Muscle of leg (tissue), 11 donors: ENCODE results near the gene TMEM203. TPM values are rescaled to one million over a fixed set of nuclear protein-coding genes. Genes with fewer than 3 reads are reported as not detected.

ENCODE experiments used
- DNase-seq: peaks from one replicate; pipeline ENCODE4 v3.0.0; 2013
- H3K27ac ChIP-seq: one replicate; pipeline ENCODE4 v1.5.1; 2013; ENCODE audit warnings: mild to moderate bottlenecking, low read length, control low read depth
- H3K27me3 ChIP-seq: one replicate; pipeline ENCODE4 v1.6.1; 2013; ENCODE audit warnings: low read length; ENCODE audit not compliant: control insufficient read depth, insufficient read depth
- H3K36me3 ChIP-seq: one replicate; pipeline ENCODE4 v1.6.1; 2013; ENCODE audit warnings: low read length; ENCODE audit not compliant: control insufficient read depth, insufficient read depth
- H3K4me1 ChIP-seq: one replicate; pipeline ENCODE4 v1.6.1; 2013; ENCODE audit warnings: low read length; ENCODE audit not compliant: control insufficient read depth, insufficient read depth
- H3K4me3 ChIP-seq: one replicate; pipeline ENCODE4 v1.5.1; 2013; ENCODE audit warnings: low read length, control low read depth
- H3K9me3 ChIP-seq: replicated peaks from 2 replicates; pipeline ENCODE4 v1.6.1; 2013; ENCODE audit warnings: low read depth, low read length; ENCODE audit not compliant: control insufficient read depth
- WGBS: methylation state at CpG from one replicate; pipeline ENCODE4 v1.1.5; 2013; ENCODE audit warnings: missing lambda C conversion rate; ENCODE audit not compliant: insufficient coverage; 5-methylcytosine and 5-hydroxymethylcytosine counted together
- polyA plus RNA-seq, 8 donors: library from polyadenylated mRNA; unstranded; fragments of 120-200 nt; gene quantifications; one replicate each; pipeline versions ENCODE4 v1.2.1 to v1.2.3, GENCODE V29; 2013; ENCODE audit warnings: inconsistent platforms in 1 of 8, low replicate concordance in 1 of 8; ENCODE audit not compliant: insufficient read length in 8 of 8, insufficient read depth in 1 of 8
- total RNA-seq: library from RNA; stranded (reverse); fragments of 120-200 nt; gene quantifications from one replicate; pipeline ENCODE4 v1.2.4, GENCODE V29; 2013

Gene TMEM203
- total and polyA plus RNA-seq, 9 donors, result 25.2 to 38.2 (median 36.3) TPM

GRCh38 chr9:137162505-137163364 lies 42.7 kb downstream of the TMEM203 start:
- Histone ChIP-seq H3K27me3 (peaks cover 99% of the 10 kb centered on the region), H3K4me1 (peaks cover 5% of the 10 kb centered on the region), H3K36me3 (no peaks in the 10 kb centered on the region), H3K4me3 (no peak overlapping the region), H3K9me3 (no peaks in the 10 kb centered on the region), H3K27ac (no peak overlapping the region)
- WGBS, result 3% methylated on average over 74 of the region's 74 CpGs
- no peak for DNase-seq

GRCh38 chr9:137161558-137162486 lies 43.6 kb downstream of the TMEM203 start:
- Histone ChIP-seq H3K9me3 (no peaks in the 10 kb centered on the region), H3K27me3 (peaks cover 99% of the 10 kb centered on the region), H3K27ac (no peak overlapping the region), H3K36me3 (no peaks in the 10 kb centered on the region), H3K4me3 (no peak overlapping the region), H3K4me1 (peaks cover 3% of the 10 kb centered on the region)
- no peak for DNase-seq
- 3% methylated on average over 63 of the region's 71 CpGs for whole genome bisulfite sequencing

GRCh38 chr9:137160716-137161557 lies 44.5 kb downstream of the TMEM203 start:
- H3K36me3 ChIP-seq, result no peaks in the 10 kb centered on the region
- H3K27ac ChIP-seq, result no peak overlapping the region
- DNase-seq, result no peak
- WGBS, result 29% methylated on average over 50 of the region's 56 CpGs
- no peaks in the 10 kb centered on the region for H3K9me3 ChIP-seq
- H3K4me3 ChIP-seq, result no peak overlapping the region
- H3K4me1 ChIP-seq, result peaks cover 5% of the 10 kb centered on the region
- H3K27me3 ChIP-seq, result peaks cover 99% of the 10 kb centered on the region

- Histone ChIP-seq H3K9me3 (no peaks in the 10 kb centered on the region), H3K4me1 (peaks cover 5% of the 10 kb centered on the region), H3K36me3 (no peaks in the 10 kb centered on the region), H3K27me3 (peaks cover 98% of the 10 kb centered on the region), H3K4me3 (no peak overlapping the region), H3K27ac (no peak overlapping the region)
- DNase-seq, result no peak
- 70% methylated on average over 16 of the region's 17 CpGs for WGBS
Observed at GRCh38 chr9:137160054-137160425, 45.4 kb downstream of the TMEM203 start.

GRCh38 chr9:137159105-137160053 lies 46.1 kb downstream of the TMEM203 start:
- 22% methylated on average over 10 of the region's 14 CpGs for WGBS

GRCh38 chr9:137158625-137159024 lies 46.8 kb downstream of the TMEM203 start:
- no peaks in the 10 kb centered on the region for H3K9me3 ChIP-seq
- peaks cover 5% of the 10 kb centered on the region for H3K4me1 ChIP-seq
- peaks cover 86% of the 10 kb centered on the region for H3K27me3 ChIP-seq
- no peak overlapping the region for H3K27ac ChIP-seq
- DNase-seq, result no peak
- no CpG with 5 or more reads among the region's 4 CpGs for WGBS
- H3K4me3 ChIP-seq, result no peak overlapping the region
- H3K36me3 ChIP-seq, result no peaks in the 10 kb centered on the region

More at GRCh38 chr9:137159105-137160053, 46.1 kb downstream of the TMEM203 start:
- Histone ChIP-seq H3K4me1 (peaks cover 5% of the 10 kb centered on the region), H3K27ac (no peak overlapping the region), H3K36me3 (no peaks in the 10 kb centered on the region), H3K4me3 (no peak overlapping the region), H3K9me3 (no peaks in the 10 kb centered on the region), H3K27me3 (peaks cover 93% of the 10 kb centered on the region)
- DNase-seq, result no peak

- DNase-seq, result no peak
- WGBS, result 56% methylated on average over 17 of the region's 19 CpGs
- no peaks in the 10 kb centered on the region for H3K9me3 ChIP-seq
- peaks cover 3% of the 10 kb centered on the region for H3K4me1 ChIP-seq
- no peak overlapping the region for H3K4me3 ChIP-seq
- H3K27ac ChIP-seq, result no peak overlapping the region
- no peaks in the 10 kb centered on the region for H3K36me3 ChIP-seq
- H3K27me3 ChIP-seq, result peaks cover 78% of the 10 kb centered on the region
Observed at GRCh38 chr9:137157618-137158415, 47.6 kb downstream of the TMEM203 start.

- Histone ChIP-seq H3K27me3 (peaks cover 67% of the 10 kb centered on the region), H3K4me3 (no peak overlapping the region), H3K27ac (no peak overlapping the region), H3K36me3 (no peaks in the 10 kb centered on the region), H3K4me1 (peaks cover 3% of the 10 kb centered on the region), H3K9me3 (no peaks in the 10 kb centered on the region)
- no peak for DNase-seq
- 3% methylated on average over 60 of the region's 65 CpGs for WGBS
Observed at GRCh38 chr9:137156567-137157375, 48.7 kb downstream of the TMEM203 start.
